Activated T-cell treated with anti-CD3 and anti-CD28 coated beads, Interleukin-2, amount 50 U/mL, for 24 hours (primary cell): ENCODE results near the gene THSD4.
"Not testable (repeated sequence)": the region's sequence is repeated elsewhere in the genome, so short reads cannot be mapped to it uniquely, and the experiment has no call there.

ENCODE experiments used
- DNase-seq: peaks from one replicate; pipeline ENCODE4 v3.0.0-alpha.2; 2020
- H3K27ac Mint-ChIP-seq: 2 replicates; pipeline ENCODE4 v1.8.0; 2020; ENCODE audit warnings: mild to moderate bottlenecking, mixed read lengths
- H3K27me3 Mint-ChIP-seq: 2 replicates; pipeline ENCODE4 v1.8.0; 2020; ENCODE audit warnings: mixed read lengths
- H3K36me3 Mint-ChIP-seq: 2 replicates; pipeline ENCODE4 v1.8.0; 2020; ENCODE audit warnings: low read depth, mixed read lengths
- H3K4me1 Mint-ChIP-seq: 2 replicates; pipeline ENCODE4 v1.8.0; 2020; ENCODE audit warnings: low read depth, mixed read lengths
- H3K4me3 Mint-ChIP-seq: 2 replicates; pipeline ENCODE4 v1.8.0; 2020; ENCODE audit warnings: mild to moderate bottlenecking, moderate library complexity, mixed read lengths
- H3K9me3 Mint-ChIP-seq: 2 replicates; pipeline ENCODE4 v1.8.0; 2020; ENCODE audit warnings: mixed read lengths

Gene THSD4

GRCh38 chr15:71194286-71194685 lies 79.0 kb downstream of the THSD4 start:
- H3K9me3 Mint-ChIP-seq: no peaks in the 10 kb centered on the region
- no peak overlapping the region for H3K27ac Mint-ChIP-seq
- no peak for DNase-seq
- peaks cover 11% of the 10 kb centered on the region for H3K27me3 Mint-ChIP-seq
- H3K36me3 Mint-ChIP-seq: no peaks in the 10 kb centered on the region
- H3K4me1 Mint-ChIP-seq: no peaks in the 10 kb centered on the region
- no peak overlapping the region for H3K4me3 Mint-ChIP-seq

DNA sequence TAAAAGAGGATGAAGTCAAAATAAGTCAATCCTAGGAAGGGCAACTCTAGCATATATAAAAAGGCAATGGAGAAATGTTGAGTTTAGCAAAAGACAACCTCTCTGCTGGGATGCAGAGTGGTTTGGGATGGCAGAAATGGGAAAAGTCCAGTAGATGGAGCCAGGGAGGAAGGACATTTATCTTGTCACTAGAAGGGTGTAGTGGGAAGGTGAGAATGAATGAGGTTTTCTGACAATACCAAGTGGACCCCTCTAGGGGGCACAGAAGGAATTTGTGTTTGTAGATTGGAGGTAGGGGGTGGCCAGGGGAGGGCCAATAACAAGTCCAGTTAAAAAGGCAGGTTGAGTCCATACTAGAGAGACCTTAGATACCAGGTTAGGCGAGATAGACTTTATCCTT lies 80.0 kb downstream of the THSD4 start:
- no peaks in the 10 kb centered on the region for H3K9me3 Mint-ChIP-seq
- no peak for DNase-seq
- H3K27me3 Mint-ChIP-seq: peaks cover 11% of the 10 kb centered on the region
- H3K27ac Mint-ChIP-seq: no peak overlapping the region
- H3K4me3 Mint-ChIP-seq: no peak overlapping the region
- H3K4me1 Mint-ChIP-seq: no peaks in the 10 kb centered on the region
- H3K36me3 Mint-ChIP-seq: no peaks in the 10 kb centered on the region

GRCh38 chr15:71197620-71198019 lies 82.3 kb downstream of the THSD4 start:
- Mint-ChIP-seq H3K4me3 (no peak overlapping the region), H3K27ac (no peak overlapping the region), H3K9me3 (no peaks in the 10 kb centered on the region), H3K27me3 (peaks cover 11% of the 10 kb centered on the region), H3K36me3 (no peaks in the 10 kb centered on the region), H3K4me1 (no peaks in the 10 kb centered on the region)
- DNase-seq: no peak

GRCh38 chr15:71198846-71199245 lies 83.6 kb downstream of the THSD4 start:
- Mint-ChIP-seq H3K4me1 (no peaks in the 10 kb centered on the region), H3K27me3 (peaks cover 11% of the 10 kb centered on the region), H3K36me3 (no peaks in the 10 kb centered on the region), H3K27ac (no peak overlapping the region), H3K4me3 (no peak overlapping the region), H3K9me3 (no peaks in the 10 kb centered on the region)
- no peak for DNase-seq

DNA sequence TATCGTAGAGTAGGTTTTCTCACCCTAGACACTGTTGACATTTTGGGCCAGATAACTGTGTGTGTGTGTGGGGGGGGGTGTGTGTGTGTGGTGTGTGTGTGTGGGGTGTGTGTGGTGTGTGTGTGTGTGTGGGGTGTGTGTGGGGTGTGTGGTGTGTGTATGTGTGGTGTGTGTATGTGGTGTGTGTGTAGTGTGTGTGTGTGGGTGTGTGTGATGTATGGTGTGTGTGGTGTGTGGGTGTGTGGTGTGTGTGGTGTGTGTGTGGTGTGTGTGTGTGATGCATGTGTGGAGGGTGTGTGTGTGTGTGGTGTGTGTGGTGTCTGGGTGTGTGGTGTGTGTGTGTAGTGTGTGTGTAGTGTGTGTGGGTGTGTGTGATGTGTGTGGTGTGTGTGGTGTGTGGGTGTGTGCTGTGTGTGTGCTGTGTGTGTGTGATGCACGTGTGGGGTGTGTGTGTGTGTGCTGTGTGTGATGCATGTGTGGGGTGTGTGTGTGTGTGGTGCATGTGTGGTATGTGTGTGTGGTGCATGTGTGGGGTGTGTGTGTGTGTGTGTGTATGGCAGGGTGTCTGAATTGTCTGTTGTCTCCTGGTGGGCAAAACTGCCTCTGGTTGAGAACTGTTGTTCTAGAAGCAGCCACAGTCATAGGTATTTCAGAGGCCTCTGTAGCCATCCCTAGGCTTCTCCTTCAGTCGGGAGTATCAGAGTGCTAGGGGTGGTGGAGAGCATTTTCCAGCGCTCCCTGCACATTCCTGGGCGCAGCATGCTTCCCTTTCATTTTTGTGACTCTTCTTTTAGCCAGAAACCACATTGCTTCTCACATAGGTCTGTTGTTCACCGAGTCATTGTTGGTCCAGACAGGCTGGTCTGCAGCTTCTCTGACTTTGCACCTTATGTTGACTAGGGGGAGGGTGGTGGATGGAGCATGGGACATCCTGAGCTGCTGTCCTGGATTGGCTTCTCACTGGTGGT lies 84.4 kb downstream of the THSD4 start:
- no peaks in the 10 kb centered on the region for H3K9me3 Mint-ChIP-seq
- H3K36me3 Mint-ChIP-seq: no peaks in the 10 kb centered on the region
- H3K4me3 Mint-ChIP-seq: no peak overlapping the region
- H3K27ac Mint-ChIP-seq: no peak overlapping the region
- no peaks in the 10 kb centered on the region for H3K4me1 Mint-ChIP-seq
- DNase-seq: no peak
- H3K27me3 Mint-ChIP-seq: peaks cover 9% of the 10 kb centered on the region

GRCh38 chr15:71201477-71201876 lies 86.2 kb downstream of the THSD4 start:
- Mint-ChIP-seq H3K4me1 (no peaks in the 10 kb centered on the region), H3K4me3 (no peak overlapping the region), H3K27me3 (no peaks in the 10 kb centered on the region), H3K36me3 (no peaks in the 10 kb centered on the region), H3K27ac (no peak overlapping the region), H3K9me3 (no peaks in the 10 kb centered on the region)
- DNase-seq: no peak

DNA sequence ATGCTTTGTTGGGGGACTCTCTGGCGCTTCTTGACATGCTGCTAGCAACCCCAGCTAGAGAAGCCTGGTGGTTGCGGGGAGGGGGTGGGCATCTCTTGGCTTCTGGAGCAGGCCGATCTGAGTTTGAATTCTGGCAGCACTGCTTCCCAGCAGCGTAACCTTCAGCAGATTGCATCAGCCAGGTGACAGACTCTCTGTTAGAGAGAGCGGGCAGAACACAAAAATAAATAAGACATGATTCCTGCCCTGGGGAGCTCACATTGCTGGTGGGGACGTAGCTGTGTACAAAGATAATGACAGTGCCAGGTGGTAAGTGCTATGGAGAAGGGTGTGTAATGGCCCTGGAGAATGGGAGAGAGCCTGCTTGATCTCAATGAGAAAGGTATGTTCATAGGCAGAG lies 87.4 kb downstream of the THSD4 start:
- no peaks in the 10 kb centered on the region for H3K4me1 Mint-ChIP-seq

DNA sequence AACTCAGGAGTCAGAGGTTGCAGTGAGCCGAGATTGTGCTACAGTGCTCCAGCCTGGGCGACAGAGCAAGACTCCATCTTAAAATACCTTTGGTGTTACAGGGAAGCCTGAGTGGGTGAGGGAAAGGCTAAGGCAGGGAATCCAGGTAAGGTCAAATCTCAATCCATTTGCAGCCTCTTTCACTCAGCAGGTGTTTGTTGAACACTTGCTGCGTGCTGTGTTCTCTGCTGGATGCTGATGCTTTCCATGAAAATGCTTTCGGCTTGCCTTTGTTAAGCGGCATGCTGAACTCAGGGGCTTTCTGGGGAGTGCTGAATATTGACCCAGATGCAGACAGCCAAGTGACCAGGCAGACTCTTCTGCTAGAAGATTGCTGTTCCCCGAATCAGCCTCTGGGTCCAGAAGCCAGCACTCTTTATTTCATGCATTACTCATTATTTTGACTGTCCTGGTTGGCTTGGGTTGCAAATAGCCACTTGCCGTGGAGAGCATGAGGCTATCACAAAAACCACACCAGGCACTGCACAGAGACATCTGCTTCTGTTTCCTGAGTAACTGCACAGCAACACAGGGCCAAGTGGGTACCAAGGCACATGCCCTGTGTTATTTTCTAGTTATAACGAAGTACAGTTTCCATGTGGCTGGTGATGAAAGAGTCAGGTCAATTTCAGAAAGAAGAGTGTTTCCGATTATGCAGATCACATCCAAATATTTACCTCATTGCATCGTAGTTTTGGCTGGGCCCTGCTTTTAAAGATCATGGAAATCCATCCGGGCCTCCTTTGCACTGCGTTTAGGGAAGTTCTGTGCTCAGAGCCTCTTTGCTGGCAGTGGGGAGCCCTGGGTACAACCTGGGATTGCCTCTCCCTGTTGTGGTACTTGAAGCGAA lies 88.6 kb downstream of the THSD4 start:
- Mint-ChIP-seq H3K36me3 (no peaks in the 10 kb centered on the region), H3K4me1 (no peaks in the 10 kb centered on the region), H3K9me3 (no peaks in the 10 kb centered on the region), H3K27me3 (no peaks in the 10 kb centered on the region), H3K4me3 (no peak overlapping the region), H3K27ac (no peak overlapping the region)
- no peak for DNase-seq

More for the DNA sequence above, 87.4 kb downstream of the THSD4 start:
- no peaks in the 10 kb centered on the region for H3K36me3 Mint-ChIP-seq
- H3K4me3 Mint-ChIP-seq: no peak overlapping the region
- no peaks in the 10 kb centered on the region for H3K9me3 Mint-ChIP-seq
- no peaks in the 10 kb centered on the region for H3K27me3 Mint-ChIP-seq
- no peak for DNase-seq
- no peak overlapping the region for H3K27ac Mint-ChIP-seq

DNA sequence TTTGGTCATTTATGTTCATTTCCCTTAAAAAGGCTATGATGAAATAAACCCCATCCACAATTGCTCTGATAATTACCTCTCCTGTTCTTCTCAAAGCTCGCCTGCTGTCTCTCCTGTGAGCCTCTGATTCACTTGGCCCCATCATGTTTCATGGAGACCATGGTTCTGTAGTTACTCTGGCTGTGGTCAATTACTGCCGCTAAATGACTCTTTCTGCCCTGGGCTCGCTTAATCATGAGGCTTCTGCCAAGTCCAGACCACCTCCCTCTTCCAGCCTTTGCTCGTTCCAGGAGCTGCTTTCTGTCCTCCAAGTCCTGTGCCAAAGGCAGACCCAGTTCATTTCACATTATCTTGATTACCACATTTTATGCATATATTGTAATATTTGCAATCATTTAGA lies 91.9 kb downstream of the THSD4 start:
- no peak overlapping the region for H3K4me3 Mint-ChIP-seq
- no peaks in the 10 kb centered on the region for H3K9me3 Mint-ChIP-seq
- DNase-seq: no peak
- H3K27me3 Mint-ChIP-seq: no peaks in the 10 kb centered on the region
- H3K36me3 Mint-ChIP-seq: no peaks in the 10 kb centered on the region
- H3K27ac Mint-ChIP-seq: no peak overlapping the region
- H3K4me1 Mint-ChIP-seq: no peaks in the 10 kb centered on the region

- H3K36me3 Mint-ChIP-seq: no peaks in the 10 kb centered on the region
- H3K9me3 Mint-ChIP-seq: no peaks in the 10 kb centered on the region
- H3K4me1 Mint-ChIP-seq: no peaks in the 10 kb centered on the region
- no peak for DNase-seq
- no peak overlapping the region for H3K27ac Mint-ChIP-seq
- peaks cover 28% of the 10 kb centered on the region for H3K27me3 Mint-ChIP-seq
- H3K4me3 Mint-ChIP-seq: no peak overlapping the region
Measured at GRCh38 chr15:71212146-71212545, 96.9 kb downstream of the THSD4 start.

- not testable (repeated sequence) for H3K4me1 Mint-ChIP-seq, DNase-seq, H3K27ac Mint-ChIP-seq, H3K4me3 Mint-ChIP-seq, H3K36me3 Mint-ChIP-seq, H3K9me3 Mint-ChIP-seq
- peaks cover 29% of the 10 kb centered on the region for H3K27me3 Mint-ChIP-seq
Measured at GRCh38 chr15:71213943-71214342, 98.7 kb downstream of the THSD4 start.

- Mint-ChIP-seq H3K4me3 (no peak overlapping the region), H3K36me3 (no peaks in the 10 kb centered on the region), H3K27ac (no peak overlapping the region), H3K4me1 (no peaks in the 10 kb centered on the region), H3K9me3 (no peaks in the 10 kb centered on the region), H3K27me3 (peaks cover 29% of the 10 kb centered on the region)
- no peak for DNase-seq
Measured at GRCh38 chr15:71215126-71215894, 100.0 kb downstream of the THSD4 start.

GRCh38 chr15:71218272-71218805 lies 103.1 kb downstream of the THSD4 start:
- no peaks in the 10 kb centered on the region for H3K4me1 Mint-ChIP-seq
- H3K4me3 Mint-ChIP-seq: no peak overlapping the region
- H3K36me3 Mint-ChIP-seq: no peaks in the 10 kb centered on the region
- H3K9me3 Mint-ChIP-seq: no peaks in the 10 kb centered on the region
- H3K27me3 Mint-ChIP-seq: peaks cover 35% of the 10 kb centered on the region
- H3K27ac Mint-ChIP-seq: no peak overlapping the region
- DNase-seq: no peak

DNA sequence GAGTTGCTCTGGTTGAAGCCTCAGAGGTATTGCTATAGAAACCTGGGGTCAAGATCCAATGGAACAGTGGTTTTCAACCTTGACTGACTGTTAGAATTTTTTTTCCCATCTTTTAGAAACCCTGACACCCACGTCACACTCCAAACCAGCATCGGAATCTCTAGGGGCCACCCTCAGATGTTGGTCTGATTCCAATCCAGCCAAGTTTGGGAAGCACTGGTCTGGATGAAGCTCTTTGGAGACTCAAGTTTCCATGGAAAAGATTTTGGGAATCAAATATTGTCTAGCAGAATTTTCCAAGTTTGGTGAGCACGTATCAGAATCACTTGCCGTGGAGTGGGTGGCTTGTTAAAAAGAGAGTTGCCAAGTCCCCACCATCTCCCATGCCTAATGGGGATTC lies 103.8 kb downstream of the THSD4 start:
- Mint-ChIP-seq H3K36me3 (no peaks in the 10 kb centered on the region), H3K9me3 (no peaks in the 10 kb centered on the region), H3K27ac (no peak overlapping the region), H3K4me1 (no peaks in the 10 kb centered on the region), H3K4me3 (no peak overlapping the region), H3K27me3 (peaks cover 39% of the 10 kb centered on the region)
- DNase-seq: no peak
